Subcutaneous abdominal adipose tissue (tissue), 5 donors: ENCODE results near the gene HAPSTR1.
A peak's percentile ranks its signal among the peaks of the same experiment; 100 is the strongest.

Experiments
- H3K27ac ChIP-seq: one replicate; pipeline ENCODE4 v1.7.0; 2013; ENCODE audit warnings: low read depth, mild to moderate bottlenecking, inconsistent platforms, low read length, moderate library complexity
- H3K27me3 ChIP-seq, 5 donors: one replicate each; pipeline ENCODE4 v1.7.0; 2013; ENCODE audit warnings: low read length in 5 of 5, inconsistent platforms in 1 of 5; ENCODE audit not compliant: control insufficient read depth in 5 of 5, insufficient read depth in 4 of 5
- H3K36me3 ChIP-seq, 5 donors: one replicate each; pipeline ENCODE4 v1.7.0; 2013; ENCODE audit warnings: low read length in 5 of 5; ENCODE audit not compliant: control insufficient read depth in 5 of 5, insufficient read depth in 5 of 5
- H3K4me1 ChIP-seq, 5 donors: one replicate each; pipeline ENCODE4 v1.7.0; 2013; ENCODE audit warnings: low read length in 5 of 5, mild to moderate bottlenecking in 3 of 5, moderate library complexity in 1 of 5; ENCODE audit not compliant: control insufficient read depth in 5 of 5, insufficient read depth in 5 of 5
- H3K4me3 ChIP-seq, 5 donors: one replicate each; pipeline ENCODE4 v1.7.0; 2013; ENCODE audit warnings: low read length in 5 of 5, low read depth in 1 of 5
- H3K9ac ChIP-seq, 5 donors: one replicate each; pipeline ENCODE4 v1.7.0; 2013; ENCODE audit warnings: low read length in 5 of 5, mild to moderate bottlenecking in 4 of 5, moderate library complexity in 3 of 5
- H3K9me3 ChIP-seq, 5 donors: one replicate each; pipeline ENCODE4 v1.7.0; 2013; ENCODE audit warnings: low read length in 5 of 5; ENCODE audit not compliant: control insufficient read depth in 5 of 5
- donor health status: healthy.
- donor health status: healthy.
- donor health status: healthy.
- donor health status: healthy.
- donor health status: healthy.

Gene HAPSTR1

DNA sequence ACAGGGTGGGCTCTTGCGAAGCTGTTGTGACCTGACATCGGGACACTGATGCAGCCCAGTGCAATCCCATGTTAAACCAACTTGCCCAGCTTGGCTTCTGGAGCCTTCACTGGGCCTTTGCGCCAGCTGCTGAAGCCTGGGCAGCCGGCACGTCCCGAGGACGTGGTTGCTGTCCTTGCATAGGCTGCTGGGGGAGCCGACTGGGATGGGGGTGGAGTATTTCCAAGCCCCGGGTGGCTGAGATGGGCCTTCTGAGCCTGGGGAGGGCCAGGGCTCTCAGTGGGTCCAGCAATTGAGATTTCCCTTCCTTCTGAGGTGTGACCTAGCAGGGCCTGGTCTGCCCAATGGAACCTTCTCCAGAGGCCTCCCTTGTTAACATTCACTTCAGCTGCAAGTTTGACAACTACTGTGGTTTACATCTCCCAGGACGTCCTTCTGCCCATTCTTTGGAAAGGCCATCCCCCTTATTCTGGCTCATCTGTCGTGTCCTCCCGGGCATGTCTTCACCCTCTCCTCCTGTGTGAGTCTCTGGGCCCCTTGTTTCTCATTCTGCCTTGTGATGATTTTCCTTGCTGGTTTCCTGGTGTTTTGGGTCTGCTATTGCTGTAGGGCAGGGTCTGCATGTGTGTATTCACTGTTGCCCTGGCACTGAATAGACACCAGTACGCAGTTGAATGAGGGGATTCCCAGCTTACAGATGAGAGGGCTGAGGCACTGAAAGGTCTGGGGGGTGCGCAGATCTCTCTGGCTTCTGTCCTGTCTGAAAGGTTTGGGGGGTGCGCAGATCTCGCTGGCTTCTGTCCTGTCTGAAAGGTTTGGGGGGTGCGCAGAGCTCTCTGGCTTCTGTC, 34.4 kb downstream of the HAPSTR1 start:
- Histone ChIP-seq H3K27me3 (no peaks in the 10 kb centered on the region), H3K4me1 (peaks cover 8 to 27% (median 21%) of the 10 kb centered on the region in 5 donors), H3K9ac (no peak overlapping the region), H3K27ac (no peak overlapping the region), H3K36me3 (peaks cover 2 to 31% (median 13%) of the 10 kb centered on the region in 5 donors), H3K9me3 (no peaks in the 10 kb centered on the region), H3K4me3 (no peak overlapping the region)

DNA sequence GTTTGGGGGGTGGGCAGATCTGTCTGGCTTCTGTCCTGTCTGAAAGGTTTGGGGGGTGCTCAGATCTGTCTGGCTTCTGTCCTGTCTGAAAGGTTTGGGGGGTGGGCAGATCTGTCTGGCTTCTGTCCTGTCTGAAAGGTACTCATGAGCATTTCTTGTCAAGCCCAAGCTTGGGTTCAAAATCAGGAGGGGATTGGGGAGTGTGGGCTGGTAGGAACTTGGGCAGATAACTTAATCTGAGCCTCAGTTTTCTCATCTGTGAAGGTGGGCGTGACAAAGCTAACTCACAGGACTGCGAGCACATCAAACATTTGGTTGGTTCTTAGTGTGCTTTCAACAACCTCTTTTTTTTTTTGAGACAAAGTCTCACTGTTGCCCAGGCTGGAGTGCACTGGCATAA, 35.2 kb downstream of the HAPSTR1 start:
- H3K27me3 ChIP-seq: no peaks in the 10 kb centered on the region
- no peaks in the 10 kb centered on the region for H3K9me3 ChIP-seq
- no peak overlapping the region for H3K9ac ChIP-seq
- no peak overlapping the region for H3K4me3 ChIP-seq
- peaks cover 0 to 29% (median 13%) of the 10 kb centered on the region in 5 donors for H3K36me3 ChIP-seq
- H3K27ac ChIP-seq: no peak overlapping the region
- H3K4me1 ChIP-seq: peaks cover 8 to 27% (median 21%) of the 10 kb centered on the region in 5 donors

DNA sequence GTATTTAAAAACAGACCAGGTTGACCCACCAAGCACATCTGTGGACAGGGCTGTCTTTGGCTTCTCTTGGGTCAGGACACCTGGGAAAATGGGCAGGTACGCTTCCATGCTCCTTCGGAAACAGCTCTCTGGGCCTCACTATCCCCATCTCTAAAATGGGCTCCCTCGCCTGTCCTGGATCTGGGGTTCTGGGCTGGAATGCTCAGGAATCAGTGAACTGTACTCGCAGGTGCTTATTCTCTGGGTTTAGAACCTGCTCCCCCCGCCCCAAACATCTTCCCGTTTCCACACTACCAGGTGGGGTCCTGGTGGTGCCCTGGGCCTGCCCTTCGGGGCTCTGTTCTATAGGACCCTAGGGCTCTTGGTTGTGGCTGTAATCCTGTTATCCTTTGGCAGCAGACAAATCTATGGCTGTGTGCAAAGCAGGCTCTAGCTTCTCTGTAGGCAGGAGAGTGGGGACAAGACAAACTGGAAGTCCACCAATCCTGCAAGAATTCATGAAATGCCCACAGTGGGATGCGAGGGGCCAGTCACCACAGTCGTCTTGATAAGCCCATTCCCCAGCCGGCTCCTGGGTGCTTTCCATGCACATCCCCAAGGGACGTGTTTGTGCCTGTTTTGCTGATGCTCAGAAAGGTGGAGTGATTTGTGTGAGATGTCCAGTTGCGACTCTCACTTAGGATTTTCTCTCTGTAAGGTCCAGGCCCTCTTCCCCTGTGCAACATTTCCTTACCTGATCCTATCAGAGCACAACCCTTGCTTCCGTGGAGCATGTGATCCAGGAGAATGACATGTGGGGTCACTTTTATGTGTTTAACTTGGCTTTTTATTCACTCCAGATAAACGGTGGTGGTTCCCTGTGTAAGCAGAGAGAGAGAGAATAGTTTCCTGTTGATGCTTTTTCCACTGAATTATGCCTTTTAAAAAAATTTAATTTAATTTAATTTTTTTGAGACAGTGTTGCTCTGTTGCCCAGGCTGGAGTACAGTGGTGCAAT, 37.2 kb downstream of the HAPSTR1 start:
- peaks cover 8 to 21% (median 17%) of the 10 kb centered on the region in 5 donors for H3K4me1 ChIP-seq
- no peaks in the 10 kb centered on the region for H3K9me3 ChIP-seq
- H3K27ac ChIP-seq: peak overlapping the region; percentile 65
- no peaks in the 10 kb centered on the region for H3K27me3 ChIP-seq
- H3K9ac ChIP-seq: peak overlapping the region in 1 of 5 donors; percentile 38
- no peak overlapping the region for H3K4me3 ChIP-seq
- H3K36me3 ChIP-seq: peaks cover 0 to 12% (median 4%) of the 10 kb centered on the region in 5 donors

DNA sequence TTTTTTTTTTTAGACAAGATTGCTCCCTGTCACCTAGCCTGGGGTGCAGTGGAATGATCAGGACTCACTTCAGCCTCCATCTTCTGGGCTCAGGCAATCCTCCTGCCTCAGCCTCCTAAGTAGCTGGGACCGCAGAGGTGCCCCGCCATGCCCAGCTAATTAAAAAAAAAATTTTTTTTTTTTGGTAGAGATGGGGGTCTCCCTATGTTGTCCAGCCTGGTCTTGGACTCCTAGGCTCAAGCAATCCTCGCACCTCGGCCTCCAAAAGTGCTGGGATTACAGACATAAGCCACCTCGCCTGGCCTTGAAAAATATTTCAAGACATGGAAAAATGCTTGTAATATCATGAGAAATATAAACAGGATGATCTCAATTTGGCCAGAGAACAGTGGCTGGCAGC, 42.9 kb downstream of the HAPSTR1 start:
- Histone ChIP-seq H3K9ac (no peak overlapping the region), H3K36me3 (no peaks in the 10 kb centered on the region), H3K4me1 (peaks cover 3 to 10% (median 6%) of the 10 kb centered on the region in 5 donors), H3K27me3 (no peaks in the 10 kb centered on the region), H3K9me3 (no peaks in the 10 kb centered on the region), H3K27ac (no peak overlapping the region), H3K4me3 (no peak overlapping the region)

DNA sequence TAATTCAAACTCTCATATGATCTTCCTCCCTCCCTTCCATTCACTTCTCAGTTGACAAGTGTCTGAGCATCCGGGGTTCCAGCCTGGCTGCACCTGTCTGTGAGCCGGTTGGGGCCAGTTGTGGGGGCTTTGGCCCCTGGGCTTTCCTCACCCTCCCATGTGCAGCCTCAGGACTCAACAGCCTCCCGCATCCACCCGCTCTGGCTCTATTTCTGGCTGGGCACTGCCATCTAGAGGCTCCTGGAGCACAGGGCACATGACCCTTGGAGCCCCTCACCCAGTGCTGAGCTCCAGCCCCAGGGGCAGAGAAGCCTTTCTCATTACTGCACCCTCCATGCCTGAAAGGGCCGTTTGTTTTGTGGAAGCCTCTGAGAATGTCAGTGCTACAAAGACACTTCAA, 43.3 kb downstream of the HAPSTR1 start:
- Histone ChIP-seq H3K9ac (no peak overlapping the region), H3K4me1 (peaks cover 3 to 10% (median 6%) of the 10 kb centered on the region in 5 donors), H3K27me3 (no peaks in the 10 kb centered on the region), H3K4me3 (no peak overlapping the region), H3K36me3 (no peaks in the 10 kb centered on the region), H3K27ac (no peak overlapping the region), H3K9me3 (no peaks in the 10 kb centered on the region)

DNA sequence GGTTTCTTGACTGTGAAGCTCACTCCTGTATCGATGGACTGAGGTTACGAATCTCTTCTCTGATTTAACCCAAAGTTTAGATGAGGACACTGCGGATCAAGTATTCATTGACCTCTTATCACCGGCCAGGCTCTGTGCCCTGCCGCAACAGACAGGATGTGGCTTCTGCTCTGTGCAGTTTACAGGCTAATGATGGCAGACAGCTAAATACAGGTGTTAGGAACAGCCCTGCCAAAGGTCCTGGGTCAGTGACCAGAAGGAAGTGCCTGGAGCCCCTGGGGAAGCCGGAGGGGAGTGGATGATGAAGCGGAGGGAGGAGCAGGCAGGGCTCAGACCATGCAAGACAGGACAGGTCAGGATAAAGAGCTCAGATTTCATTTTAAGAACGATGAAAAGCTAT, 44.4 kb downstream of the HAPSTR1 start:
- H3K4me1 ChIP-seq: peaks cover 3 to 10% (median 6%) of the 10 kb centered on the region in 5 donors

DNA sequence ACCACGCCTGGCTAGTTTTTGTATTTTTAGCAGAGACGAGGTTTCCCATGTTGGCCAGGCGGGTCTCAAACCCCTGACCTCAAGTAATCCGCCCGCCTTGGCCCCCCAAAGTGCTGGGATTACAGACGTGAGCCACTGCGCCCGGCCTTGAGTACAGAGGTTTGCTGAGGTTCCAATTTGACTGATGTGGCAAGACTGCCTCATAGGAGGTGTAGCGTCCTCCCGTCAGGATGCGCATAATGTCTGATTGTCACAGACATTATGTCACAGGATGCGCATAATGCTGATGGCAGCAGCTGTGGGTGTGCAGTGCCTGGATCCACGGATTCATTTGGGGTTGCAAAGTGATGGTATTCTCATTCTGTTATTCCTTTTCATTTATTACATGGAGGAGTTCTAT, 45.2 kb downstream of the HAPSTR1 start:
- no peak overlapping the region for H3K4me3 ChIP-seq
- no peaks in the 10 kb centered on the region for H3K27me3 ChIP-seq
- no peaks in the 10 kb centered on the region for H3K36me3 ChIP-seq
- H3K9ac ChIP-seq: no peak overlapping the region
- no peak overlapping the region for H3K27ac ChIP-seq
- H3K4me1 ChIP-seq: peaks cover 3 to 10% (median 6%) of the 10 kb centered on the region in 5 donors
- no peaks in the 10 kb centered on the region for H3K9me3 ChIP-seq

More for the DNA sequence above, 44.4 kb downstream of the HAPSTR1 start:
- Histone ChIP-seq H3K4me3 (no peak overlapping the region), H3K9me3 (no peaks in the 10 kb centered on the region), H3K9ac (no peak overlapping the region), H3K27me3 (no peaks in the 10 kb centered on the region), H3K27ac (no peak overlapping the region), H3K36me3 (no peaks in the 10 kb centered on the region)

DNA sequence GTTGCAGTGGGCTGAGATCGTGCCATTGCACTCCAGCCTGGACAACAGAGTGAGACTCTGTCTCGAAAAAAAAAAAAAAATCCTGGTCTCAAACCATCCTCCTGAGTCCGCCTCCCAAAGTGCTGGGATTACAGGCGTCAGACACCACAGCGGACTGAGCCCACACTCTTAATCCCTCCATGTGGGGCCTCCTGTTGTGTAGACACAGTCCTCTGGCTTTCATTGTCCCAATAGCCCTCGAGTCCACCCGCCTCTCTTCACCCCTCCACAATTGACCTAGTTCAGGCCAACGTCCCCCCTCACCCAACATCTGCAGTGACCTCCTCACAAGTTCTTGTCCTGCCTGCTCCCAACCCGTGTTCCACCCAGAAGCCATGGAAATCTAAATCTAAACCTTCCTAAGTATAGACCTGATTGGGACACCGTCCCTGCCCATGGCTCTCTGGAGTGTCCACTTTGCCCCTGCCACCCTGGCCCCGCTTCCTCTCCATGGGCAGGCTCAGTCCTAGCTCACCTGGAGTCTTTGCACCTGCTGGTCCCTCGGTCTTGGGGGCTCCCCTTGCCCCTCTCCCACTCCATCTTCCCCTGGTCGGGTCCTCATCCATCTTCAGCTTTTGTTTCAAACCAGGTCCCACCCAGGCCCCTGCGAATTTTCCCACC, 46.7 kb downstream of the HAPSTR1 start:
- no peak overlapping the region for H3K9ac ChIP-seq
- no peaks in the 10 kb centered on the region for H3K9me3 ChIP-seq
- H3K36me3 ChIP-seq: no peaks in the 10 kb centered on the region
- H3K27me3 ChIP-seq: no peaks in the 10 kb centered on the region
- no peak overlapping the region for H3K4me3 ChIP-seq
- peaks cover 3 to 10% (median 6%) of the 10 kb centered on the region in 5 donors for H3K4me1 ChIP-seq
- no peak overlapping the region for H3K27ac ChIP-seq

DNA sequence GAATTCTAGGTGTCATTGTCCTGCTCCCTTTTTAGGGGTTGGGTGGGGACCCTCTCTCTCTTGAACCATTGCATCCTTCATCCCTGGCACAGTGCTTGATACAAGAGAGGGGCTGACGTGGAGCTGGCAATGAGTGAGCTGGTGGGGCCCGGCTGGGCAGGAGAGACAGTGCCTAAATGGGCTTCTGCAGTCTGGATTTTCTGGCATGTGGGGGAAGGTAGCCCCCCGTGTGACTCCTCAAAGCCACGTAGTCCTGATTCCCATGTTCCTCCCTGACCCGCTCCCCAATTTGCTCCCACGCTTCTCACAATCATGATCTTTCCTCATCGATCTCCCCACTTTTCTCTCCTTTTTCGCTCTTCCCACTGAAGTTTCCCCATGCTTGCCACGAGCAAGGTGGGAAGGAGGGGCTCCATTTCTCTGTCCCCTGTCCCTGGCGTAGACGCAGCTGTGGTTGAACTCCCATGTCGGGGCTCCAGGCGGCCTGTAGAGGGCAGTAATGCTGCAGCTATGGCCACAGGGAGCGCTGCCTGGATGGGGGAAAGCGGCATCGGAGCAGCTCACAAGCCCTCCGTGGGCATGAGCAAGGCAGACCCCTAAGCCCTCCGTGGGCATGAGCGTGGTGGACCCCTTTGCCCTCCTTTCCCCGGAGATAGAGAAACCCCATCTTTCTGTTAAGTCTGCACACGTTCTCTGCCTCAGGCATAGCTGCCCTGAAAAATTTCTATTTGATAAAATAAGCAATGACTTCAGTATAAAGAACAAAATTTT, 47.5 kb downstream of the HAPSTR1 start:
- Histone ChIP-seq H3K9me3 (no peaks in the 10 kb centered on the region), H3K36me3 (no peaks in the 10 kb centered on the region), H3K27ac (no peak overlapping the region), H3K9ac (no peak overlapping the region), H3K4me3 (peak overlapping the region in 2 of 5 donors; percentile 22 to 36), H3K4me1 (peaks cover 3 to 10% (median 6%) of the 10 kb centered on the region in 5 donors), H3K27me3 (no peaks in the 10 kb centered on the region)
